Measurements from ENCODE around the gene GSTM3. TPM values are rescaled to one million over a fixed set of nuclear protein-coding genes. Genes with fewer than 3 reads are reported as not detected.
"Not testable (repeated sequence)": the region's sequence is repeated elsewhere in the genome, so short reads cannot be mapped to it uniquely, and the experiment has no call there.

The GSTM3 gene
- polyA plus RNA-seq, 1 donor (not counting 4 experiments of a cell fraction or from before 2014, with no cell fraction given), result 113 TPM

DNA sequence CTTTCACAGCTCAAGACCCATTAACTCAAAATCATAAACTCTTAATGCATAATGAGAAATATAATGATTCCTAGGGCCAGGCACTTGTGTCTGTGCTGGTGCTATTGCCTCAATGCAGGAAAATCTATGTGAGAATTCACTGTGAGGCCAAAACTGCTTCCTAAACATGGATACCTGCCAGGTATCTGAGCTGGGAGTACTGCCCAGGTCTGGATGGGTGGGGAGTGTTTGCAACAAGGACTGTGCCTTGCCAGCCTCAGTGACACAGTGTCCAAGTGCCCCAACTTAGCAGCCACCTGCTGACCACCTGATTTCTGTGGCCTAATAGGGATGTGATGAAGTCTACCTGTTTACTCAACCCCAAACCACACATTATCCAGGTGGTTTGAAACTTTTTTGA, 31.0 kb downstream of the GSTM3 start:
- H3K4me2 ChIP-seq (ENCODE audit: control insufficient read depth, extremely low read depth, insufficient read depth, low read depth, low read length); H3K9me1 ChIP-seq (ENCODE audit: control insufficient read depth, extremely low read depth, insufficient read depth, low read length); dilution Hi-C loops (cut with MboI; ENCODE audit: extremely low pct_ligation_motif_present, low sequenced_read_pairs); H3K9me3 ChIP-seq (ENCODE audit: control insufficient read depth, low read depth, low read length); H3K27me3 ChIP-seq (ENCODE audit: control insufficient read depth, extremely low read depth, insufficient read depth, low read length); H3K79me2 ChIP-seq (ENCODE audit: control insufficient read depth, insufficient read depth, low read length); H3K27ac ChIP-seq (ENCODE audit: control insufficient read depth, insufficient read depth, low read length); H3K9ac ChIP-seq (ENCODE audit: control insufficient read depth, extremely low read depth, insufficient read depth, low read length); H3K36me3 ChIP-seq (ENCODE audit: control insufficient read depth in 2 of 2, extremely low read depth in 1 of 2, insufficient read depth in 2 of 2, low read length in 2 of 2); H3K4me3 ChIP-seq (ENCODE audit: control insufficient read depth in 2 of 3, extremely low read depth in 1 of 3, insufficient read depth in 2 of 3, low read depth in 1 of 3, low read length in 3 of 3); H3K4me1 ChIP-seq (ENCODE audit: control insufficient read depth, extremely low read depth, insufficient read depth, low read length); H4K20me1 ChIP-seq (ENCODE audit: control insufficient read depth, extremely low read depth, insufficient read depth, low read length); DNase-seq (ENCODE audit: low read depth, low spot score); FAIRE-seq; H2AFZ ChIP-seq (ENCODE audit: control insufficient read depth, low read length): not testable (repeated sequence)

DNA sequence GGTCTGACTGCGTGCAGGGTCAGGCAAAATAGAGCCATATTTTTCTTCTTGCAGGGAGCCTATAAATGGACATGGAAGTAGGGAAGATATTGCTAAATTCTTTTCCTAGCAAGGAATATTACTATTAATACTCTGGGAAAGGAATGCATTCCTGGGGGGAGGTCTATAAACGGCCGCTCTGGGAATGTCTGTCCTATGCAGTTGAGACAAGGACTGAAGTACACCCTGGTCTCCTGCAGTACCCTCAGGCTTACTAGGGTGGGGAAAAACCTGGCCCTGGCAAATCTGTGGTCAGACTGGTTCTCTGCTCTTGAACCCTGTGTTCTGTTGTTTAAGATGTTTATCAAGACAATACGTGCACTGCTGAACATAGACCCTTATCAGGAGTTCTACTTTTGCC, 31.9 kb downstream of the GSTM3 start:
- H3K9ac ChIP-seq (ENCODE audit: control insufficient read depth, extremely low read depth, insufficient read depth, low read length); FAIRE-seq; H3K4me3 ChIP-seq (ENCODE audit: control insufficient read depth in 2 of 3, extremely low read depth in 1 of 3, insufficient read depth in 2 of 3, low read depth in 1 of 3, low read length in 3 of 3); H2AFZ ChIP-seq (ENCODE audit: control insufficient read depth, low read length); H3K27me3 ChIP-seq (ENCODE audit: control insufficient read depth, extremely low read depth, insufficient read depth, low read length); H4K20me1 ChIP-seq (ENCODE audit: control insufficient read depth, extremely low read depth, insufficient read depth, low read length); H3K9me1 ChIP-seq (ENCODE audit: control insufficient read depth, extremely low read depth, insufficient read depth, low read length); H3K36me3 ChIP-seq (ENCODE audit: control insufficient read depth in 2 of 2, extremely low read depth in 1 of 2, insufficient read depth in 2 of 2, low read length in 2 of 2); dilution Hi-C loops (cut with MboI; ENCODE audit: extremely low pct_ligation_motif_present, low sequenced_read_pairs); H3K9me3 ChIP-seq (ENCODE audit: control insufficient read depth, low read depth, low read length); H3K4me2 ChIP-seq (ENCODE audit: control insufficient read depth, extremely low read depth, insufficient read depth, low read depth, low read length); H3K4me1 ChIP-seq (ENCODE audit: control insufficient read depth, extremely low read depth, insufficient read depth, low read length); DNase-seq (ENCODE audit: low read depth, low spot score); H3K79me2 ChIP-seq (ENCODE audit: control insufficient read depth, insufficient read depth, low read length); H3K27ac ChIP-seq (ENCODE audit: control insufficient read depth, insufficient read depth, low read length): not testable (repeated sequence)

DNA sequence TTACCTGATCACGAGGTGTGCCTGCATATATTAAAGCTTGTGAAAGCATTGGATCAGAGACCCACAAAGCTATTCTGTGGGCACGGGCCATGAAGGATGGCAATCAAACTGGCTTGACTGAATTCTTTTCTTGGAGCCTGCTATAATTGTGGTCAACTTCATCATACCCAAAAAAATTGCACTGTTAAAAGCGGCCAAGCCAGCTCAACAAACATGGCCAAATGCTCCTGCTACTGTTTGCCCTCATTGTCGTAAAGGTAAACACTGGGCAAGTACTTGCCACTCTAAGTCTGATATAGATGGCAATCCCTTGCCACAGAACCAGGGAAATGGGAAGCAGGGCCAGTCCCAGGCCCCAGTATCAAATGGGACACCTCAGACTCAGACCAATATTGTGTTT, 35.4 kb downstream of the GSTM3 start:
- no peaks in the 10 kb centered on the region for H3K9me1 ChIP-seq (ENCODE audit: control insufficient read depth, extremely low read depth, insufficient read depth, low read length)
- no peak overlapping the region for H3K4me2 ChIP-seq (ENCODE audit: control insufficient read depth, extremely low read depth, insufficient read depth, low read depth, low read length)
- TF ChIP-seq, protein P1, sequence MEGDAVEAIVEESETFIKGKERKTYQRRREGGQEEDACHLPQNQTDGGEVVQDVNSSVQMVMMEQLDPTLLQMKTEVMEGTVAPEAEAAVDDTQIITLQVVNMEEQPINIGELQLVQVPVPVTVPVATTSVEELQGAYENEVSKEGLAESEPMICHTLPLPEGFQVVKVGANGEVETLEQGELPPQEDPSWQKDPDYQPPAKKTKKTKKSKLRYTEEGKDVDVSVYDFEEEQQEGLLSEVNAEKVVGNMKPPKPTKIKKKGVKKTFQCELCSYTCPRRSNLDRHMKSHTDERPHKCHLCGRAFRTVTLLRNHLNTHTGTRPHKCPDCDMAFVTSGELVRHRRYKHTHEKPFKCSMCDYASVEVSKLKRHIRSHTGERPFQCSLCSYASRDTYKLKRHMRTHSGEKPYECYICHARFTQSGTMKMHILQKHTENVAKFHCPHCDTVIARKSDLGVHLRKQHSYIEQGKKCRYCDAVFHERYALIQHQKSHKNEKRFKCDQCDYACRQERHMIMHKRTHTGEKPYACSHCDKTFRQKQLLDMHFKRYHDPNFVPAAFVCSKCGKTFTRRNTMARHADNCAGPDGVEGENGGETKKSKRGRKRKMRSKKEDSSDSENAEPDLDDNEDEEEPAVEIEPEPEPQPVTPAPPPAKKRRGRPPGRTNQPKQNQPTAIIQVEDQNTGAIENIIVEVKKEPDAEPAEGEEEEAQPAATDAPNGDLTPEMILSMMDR (optimal IDR thresholded peaks at IDR 0.05 in 1 of 3, IDR thresholded peaks at IDR 0.05 in 1 of 3, conservative IDR thresholded peaks at IDR 0.05 in 1 of 3; ENCODE audit: extremely low read depth in 1 of 3, insufficient read depth in 2 of 3, low read length in 3 of 3), result no peak
- TF ChIP-seq EZH2 (IDR thresholded peaks at IDR 0.05; ENCODE audit: low read length), result no peak
- no peak overlapping the region for H3K27ac ChIP-seq (ENCODE audit: control insufficient read depth, insufficient read depth, low read length)
- no peak overlapping the region for H2AFZ ChIP-seq (ENCODE audit: control insufficient read depth, low read length)
- no peak for FAIRE-seq
- no peak for DNase-seq (ENCODE audit: low read depth, low spot score)
- H3K27me3 ChIP-seq (ENCODE audit: control insufficient read depth, extremely low read depth, insufficient read depth, low read length), result no peaks in the 10 kb centered on the region
- no peaks in the 10 kb centered on the region for H4K20me1 ChIP-seq (ENCODE audit: control insufficient read depth, extremely low read depth, insufficient read depth, low read length)
- no peaks in the 10 kb centered on the region for H3K9me3 ChIP-seq (ENCODE audit: control insufficient read depth, low read depth, low read length)
- H3K9ac ChIP-seq (ENCODE audit: control insufficient read depth, extremely low read depth, insufficient read depth, low read length), result no peak overlapping the region
- H3K4me1 ChIP-seq (ENCODE audit: control insufficient read depth, extremely low read depth, insufficient read depth, low read length), result no peaks in the 10 kb centered on the region
- H3K4me3 ChIP-seq (ENCODE audit: control insufficient read depth in 2 of 3, extremely low read depth in 1 of 3, insufficient read depth in 2 of 3, low read depth in 1 of 3, low read length in 3 of 3), result no peak overlapping the region
- no peaks in the 10 kb centered on the region for H3K36me3 ChIP-seq (ENCODE audit: control insufficient read depth in 2 of 2, extremely low read depth in 1 of 2, insufficient read depth in 2 of 2, low read length in 2 of 2)
- H3K79me2 ChIP-seq (ENCODE audit: control insufficient read depth, insufficient read depth, low read length), result no peaks in the 10 kb centered on the region
- dilution Hi-C loops (cut with MboI; ENCODE audit: extremely low pct_ligation_motif_present, low sequenced_read_pairs), result no loop called here

Data from keratinocyte (primary cell).